GM21390 (cell line): ENCODE results near the gene NAA40.

Source experiments
- ATAC-seq: cut with Tn5 transposase; IDR thresholded peaks from one replicate; pipeline ENCODE4 v1.9.1; 2021; ENCODE audit not compliant: unreplicated experiment

The NAA40 gene

DNA sequence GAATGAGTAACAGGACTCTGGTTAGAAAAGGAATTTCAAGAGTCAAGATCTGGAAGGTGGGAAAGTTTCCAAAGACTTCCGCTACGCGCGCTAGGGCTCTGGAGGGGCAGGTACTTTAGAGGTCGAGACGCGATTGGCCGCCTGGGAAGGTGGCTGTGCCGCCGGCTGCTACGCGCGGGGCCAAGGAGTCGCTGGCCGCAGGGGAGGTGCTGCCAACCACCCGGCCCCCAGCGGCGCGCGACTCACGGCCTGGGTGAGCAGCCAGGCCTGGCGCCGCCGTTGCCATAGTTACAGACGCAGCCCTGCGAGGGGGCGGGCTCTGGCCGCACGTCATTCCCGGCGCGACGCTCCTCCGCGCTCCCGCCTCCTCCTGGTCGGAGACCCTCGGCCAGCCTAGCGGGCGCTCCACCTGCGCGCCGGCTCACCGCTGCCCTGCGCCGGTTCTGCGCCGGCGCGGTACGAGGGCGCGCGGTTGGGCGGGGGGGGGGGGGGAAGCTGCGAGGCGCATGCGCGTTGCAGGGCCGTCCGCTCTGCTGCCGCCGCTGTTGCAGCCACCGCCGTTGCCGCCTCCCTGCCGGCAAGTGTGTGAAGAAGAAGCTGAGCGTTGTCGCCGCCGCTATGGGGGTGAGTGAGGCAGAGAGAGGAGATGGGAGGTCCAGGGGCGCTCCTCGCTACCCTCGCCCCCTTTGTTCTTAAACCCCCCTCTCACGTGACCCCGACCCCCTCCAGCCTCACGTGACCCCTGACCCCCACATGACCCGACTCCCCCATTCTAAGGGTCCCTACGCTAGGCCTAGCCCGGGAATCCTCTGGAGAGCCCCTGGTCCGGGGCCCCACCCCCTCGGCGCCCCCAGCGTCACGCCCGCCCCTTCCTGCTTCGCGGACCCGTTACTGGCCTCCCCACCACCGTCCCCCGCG lies at the start of gene NAA40:
Gene NAA40 (plus strand): TSS at position 524 of the 918 bp plus-strand sequence. CDS start 95 bp downstream, at position 619.
- ATAC-seq = peak; percentile 92

- ATAC-seq = no peak
These were observed 49.5 kb upstream of the NAA40 start for GRCh38 chr11:63889344-63889743.

DNA sequence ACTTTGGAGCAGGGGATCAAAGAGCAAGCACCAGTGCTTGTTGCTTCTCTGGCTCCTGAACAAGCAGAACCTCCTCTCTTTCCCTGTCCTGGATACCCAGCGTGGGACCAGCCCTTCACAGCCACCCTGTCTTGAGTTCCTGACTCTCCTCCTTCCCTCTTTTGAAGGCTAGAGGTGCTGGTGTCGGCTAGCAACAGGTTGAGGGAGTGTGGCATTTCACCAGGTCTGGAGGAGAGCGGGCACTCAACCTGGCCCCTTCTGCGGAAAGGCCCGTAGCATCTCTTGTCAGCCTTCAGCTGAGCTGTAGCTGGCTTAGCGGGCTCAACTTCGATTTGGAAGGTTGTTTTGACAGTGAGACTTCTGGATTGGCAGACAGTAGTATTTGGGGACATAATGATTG lies 48.4 kb upstream of the NAA40 start:
- ATAC-seq = no peak

- no peak for ATAC-seq
These were observed 46.6 kb upstream of the NAA40 start for GRCh38 chr11:63892228-63892627.

- no peak for ATAC-seq
These were observed 45.4 kb upstream of the NAA40 start for GRCh38 chr11:63893355-63893754.

- ATAC-seq = no peak
These were observed 42.7 kb upstream of the NAA40 start for GRCh38 chr11:63896071-63896470.

GRCh38 chr11:63897459-63898146 lies 41.2 kb upstream of the NAA40 start:
- ATAC-seq = no peak

DNA sequence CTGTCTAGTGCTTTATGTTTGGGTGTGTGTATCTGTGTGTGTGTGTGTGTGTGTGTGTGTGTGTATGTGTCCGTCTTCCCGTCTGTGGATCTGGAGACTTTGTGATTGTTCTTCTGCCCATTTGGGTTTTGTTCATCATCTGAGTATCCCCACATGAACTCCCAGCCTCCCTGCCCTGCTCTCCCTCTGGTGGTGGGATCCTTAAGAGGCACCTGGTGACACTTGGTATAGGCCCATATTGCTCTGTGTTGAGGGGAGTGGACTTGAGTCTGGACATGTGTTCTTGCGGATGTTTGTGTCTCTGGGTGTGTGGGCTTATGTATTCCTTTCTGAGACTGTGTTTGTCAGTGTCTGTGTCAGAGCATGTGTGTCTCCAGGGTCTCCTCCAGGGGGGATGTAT lies 37.1 kb upstream of the NAA40 start:
- ATAC-seq = no peak

- no peak for ATAC-seq
These were observed 34.9 kb upstream of the NAA40 start for GRCh38 chr11:63903884-63904283.

DNA sequence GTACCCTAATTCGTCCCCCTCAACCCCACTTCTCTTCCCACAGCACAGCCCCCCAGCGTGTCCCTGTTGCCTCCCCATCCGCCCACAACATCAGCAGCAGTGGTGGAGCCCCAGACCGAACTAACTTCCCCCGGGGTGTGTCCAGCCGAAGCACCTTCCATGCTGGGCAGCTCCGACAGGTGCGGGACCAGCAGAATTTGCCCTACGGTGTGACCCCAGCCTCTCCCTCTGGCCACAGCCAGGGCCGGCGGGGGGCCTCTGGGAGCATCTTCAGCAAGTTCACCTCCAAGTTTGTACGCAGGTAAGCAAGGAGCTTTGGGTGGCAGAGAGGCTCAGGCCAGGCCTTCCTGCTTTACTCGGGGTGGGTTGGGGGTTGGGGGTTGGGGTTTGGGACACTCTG lies 34.1 kb upstream of the NAA40 start:
- ATAC-seq = no peak

DNA sequence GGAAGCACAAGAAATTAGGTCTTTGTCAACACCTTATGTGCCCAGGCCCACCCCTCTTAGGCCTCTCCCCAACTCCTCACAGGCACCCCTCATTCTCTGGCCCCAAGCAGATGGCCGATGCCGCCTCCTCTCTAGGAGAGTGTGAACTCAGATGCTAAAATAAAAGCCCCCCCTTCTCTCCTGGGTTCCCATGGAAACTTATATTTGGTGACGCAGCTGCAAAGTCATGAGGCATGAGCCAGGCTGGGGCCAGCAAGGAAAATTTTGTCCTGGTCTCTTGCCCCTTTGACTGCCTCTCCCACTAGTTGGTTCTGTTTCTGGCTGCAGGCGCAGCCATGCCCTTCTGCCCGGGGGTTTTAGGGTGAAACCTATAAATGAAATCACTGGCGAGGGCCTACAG lies 33.6 kb upstream of the NAA40 start:
- ATAC-seq = no peak

DNA sequence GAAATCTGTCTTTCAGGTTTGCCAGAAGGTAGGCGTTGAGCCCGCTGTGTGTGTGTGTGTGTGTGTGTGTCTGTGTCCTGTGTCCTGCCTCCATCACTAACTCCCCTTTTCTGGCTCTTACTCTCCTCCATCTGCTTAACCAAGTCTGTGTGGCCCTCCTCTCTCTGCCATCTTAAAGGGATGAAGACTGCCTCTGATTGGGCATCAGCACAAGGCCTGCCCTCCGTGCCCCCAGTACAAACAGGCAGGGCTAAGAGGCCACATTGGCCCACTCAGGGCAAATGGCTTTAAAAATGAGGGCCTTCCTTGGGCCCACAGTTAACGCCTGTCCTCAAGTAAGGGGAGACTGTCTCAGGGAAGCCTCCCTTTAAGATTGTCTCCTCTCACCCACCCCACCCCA lies 32.7 kb upstream of the NAA40 start:
- ATAC-seq = no peak

DNA sequence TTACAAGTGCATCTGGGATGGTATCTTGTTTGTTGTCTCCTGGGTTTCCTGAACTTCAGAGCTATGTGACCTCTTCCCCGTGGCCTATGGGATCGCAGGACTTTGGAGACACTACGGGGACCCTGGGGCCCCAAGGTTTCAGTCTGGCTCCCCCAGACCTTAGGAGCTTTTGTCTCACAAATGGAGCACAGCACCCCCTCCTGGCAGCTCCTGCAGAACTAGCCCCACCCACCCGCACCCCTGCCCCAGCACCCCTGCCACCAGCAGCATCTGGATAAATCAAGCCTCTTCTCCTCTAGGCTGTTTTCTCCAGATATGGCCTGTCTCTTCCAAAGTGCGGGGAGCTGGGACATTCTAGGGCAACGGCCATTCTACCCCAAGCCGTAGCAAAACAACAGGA lies 32.2 kb upstream of the NAA40 start:
- no peak for ATAC-seq

DNA sequence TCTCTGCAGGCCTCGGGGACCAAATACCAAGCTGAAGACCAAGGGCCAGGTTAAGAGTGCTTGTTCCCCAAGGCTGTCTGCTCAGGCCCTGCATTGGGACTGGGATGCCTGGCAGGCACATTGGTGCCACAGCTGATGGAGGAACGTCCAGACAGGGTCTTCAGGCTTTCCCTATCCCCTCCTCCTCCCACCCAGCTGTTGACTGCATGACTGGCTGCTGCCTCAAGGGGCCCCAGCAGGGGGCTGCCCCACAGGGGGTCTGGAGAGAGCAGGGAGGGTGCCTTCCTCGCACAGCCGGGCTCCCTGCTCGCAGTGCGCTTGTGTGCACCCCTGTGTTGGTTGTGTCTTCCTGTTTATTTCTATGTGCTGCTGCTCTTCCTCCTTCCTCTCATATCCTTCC lies 31.7 kb upstream of the NAA40 start:
- ATAC-seq = no peak

- no peak for ATAC-seq
These were observed 30.8 kb upstream of the NAA40 start for GRCh38 chr11:63907808-63908530.

DNA sequence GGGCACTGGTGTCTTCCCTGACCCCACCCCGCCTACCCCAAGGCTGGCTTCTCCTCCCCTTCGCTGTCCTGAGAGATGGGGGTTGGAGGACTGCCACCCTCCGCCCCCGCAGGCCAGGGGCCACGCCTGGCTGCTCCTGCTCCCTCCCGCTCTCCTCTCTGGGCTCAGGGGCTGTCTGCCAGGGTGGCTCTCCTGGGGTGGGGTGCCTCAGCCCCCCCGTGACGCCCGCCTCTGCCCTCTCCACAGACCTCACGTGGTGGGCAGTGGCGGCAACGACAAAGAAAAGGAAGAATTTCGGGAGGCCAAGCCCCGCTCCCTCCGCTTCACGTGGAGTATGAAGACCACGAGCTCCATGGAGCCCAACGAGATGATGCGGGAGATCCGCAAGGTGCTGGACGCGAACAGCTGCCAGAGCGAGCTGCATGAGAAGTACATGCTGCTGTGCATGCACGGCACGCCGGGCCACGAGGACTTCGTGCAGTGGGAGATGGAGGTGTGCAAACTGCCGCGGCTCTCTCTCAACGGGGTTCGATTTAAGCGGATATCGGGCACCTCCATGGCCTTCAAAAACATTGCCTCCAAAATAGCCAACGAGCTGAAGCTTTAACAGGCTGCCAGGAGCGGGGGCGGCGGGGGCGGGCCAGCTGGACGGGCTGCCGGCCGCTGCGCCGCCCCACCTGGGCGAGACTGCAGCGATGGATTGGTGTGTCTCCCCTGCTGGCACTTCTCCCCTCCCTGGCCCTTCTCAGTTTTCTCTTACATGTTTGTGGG lies 30.0 kb upstream of the NAA40 start:
- no peak for ATAC-seq

- ATAC-seq = no peak
These were observed 29.0 kb upstream of the NAA40 start for GRCh38 chr11:63909591-63910506.

DNA sequence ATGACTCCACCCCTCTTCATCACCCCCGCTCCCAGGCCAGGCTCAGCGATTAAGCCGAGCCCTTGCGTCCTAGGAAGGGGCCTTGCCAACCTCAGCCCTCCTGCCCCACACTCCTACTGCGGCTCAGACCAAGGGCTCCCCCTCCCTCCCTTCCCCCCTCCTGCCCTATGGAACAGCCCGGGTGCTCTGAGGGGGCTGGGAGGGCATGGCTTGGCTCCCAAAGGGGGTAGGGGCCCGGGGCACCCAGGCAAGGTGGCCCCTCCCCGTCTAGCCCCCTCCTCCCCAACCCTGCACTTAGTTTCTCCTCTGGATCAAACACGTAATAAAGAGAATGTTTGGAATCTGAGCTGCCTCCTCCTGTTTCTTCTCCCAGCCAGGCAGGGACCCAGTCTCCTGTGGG lies 28.1 kb upstream of the NAA40 start:
- no peak for ATAC-seq

DNA sequence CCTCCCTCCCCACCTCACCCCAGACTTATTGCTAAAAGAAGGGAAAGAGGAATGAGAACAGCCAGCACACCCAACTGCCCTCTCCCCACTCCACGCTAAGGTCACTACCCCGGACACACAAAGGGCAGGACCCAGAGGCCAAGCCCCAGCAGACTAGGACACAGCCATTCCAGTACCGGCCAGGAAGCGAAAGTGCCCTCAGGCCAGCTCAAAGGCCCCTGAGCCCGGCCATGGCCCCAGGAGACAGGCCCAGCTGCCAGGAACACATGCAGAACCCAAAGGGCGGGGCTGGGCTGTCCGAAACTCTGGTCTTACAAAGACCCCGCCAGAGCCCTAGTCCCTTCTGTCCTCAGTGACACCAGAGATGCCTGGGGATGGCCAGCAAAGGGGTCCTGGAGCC lies 27.4 kb upstream of the NAA40 start:
- ATAC-seq = no peak

DNA sequence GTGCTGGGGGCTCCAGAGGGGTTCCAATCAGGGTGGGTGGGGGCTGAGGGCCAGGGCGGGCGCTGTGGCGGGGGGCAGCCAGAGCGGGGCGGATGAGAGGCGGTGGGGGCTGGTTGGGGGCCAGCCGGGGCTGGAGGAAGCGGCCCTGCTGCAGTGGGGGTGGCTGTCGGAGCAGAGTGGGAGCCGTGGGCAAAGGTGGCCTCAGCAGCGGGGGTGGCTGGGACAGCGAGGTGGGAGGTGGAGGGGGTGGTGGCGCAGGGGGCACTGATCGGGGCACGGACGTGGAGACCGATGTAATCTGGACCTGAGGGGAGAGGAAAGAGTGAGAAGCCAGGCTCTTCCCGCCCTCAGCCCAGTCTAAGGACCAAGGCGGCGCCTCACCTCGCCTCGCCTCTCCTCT lies 26.9 kb upstream of the NAA40 start:
- ATAC-seq = no peak
